ENCODE data around the gene SFMBT1.

DNA sequence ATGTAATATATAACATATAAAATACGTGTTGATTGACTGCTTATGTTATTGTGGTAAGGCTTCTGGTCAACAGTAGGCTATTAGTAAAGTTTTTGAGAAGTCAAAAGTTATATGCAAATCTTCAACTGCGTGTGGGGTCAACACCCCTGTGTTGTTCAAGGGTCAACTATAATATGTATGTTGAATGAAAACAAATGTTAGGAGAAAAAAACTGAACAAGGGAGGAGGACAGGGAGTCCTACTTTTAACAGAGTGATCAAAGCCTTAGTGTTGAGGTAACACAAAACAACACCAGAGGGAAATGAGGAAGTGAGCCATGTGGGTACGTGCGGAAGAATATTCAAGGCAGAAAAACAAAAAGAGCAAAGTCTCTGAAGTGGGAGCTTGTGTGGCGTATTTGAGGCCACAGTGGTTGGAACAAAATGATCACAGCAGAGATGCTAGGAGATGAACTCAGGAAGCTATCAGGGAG lies 62.5 kb downstream of the SFMBT1 start:
- TF ChIP-seq, protein P1, sequence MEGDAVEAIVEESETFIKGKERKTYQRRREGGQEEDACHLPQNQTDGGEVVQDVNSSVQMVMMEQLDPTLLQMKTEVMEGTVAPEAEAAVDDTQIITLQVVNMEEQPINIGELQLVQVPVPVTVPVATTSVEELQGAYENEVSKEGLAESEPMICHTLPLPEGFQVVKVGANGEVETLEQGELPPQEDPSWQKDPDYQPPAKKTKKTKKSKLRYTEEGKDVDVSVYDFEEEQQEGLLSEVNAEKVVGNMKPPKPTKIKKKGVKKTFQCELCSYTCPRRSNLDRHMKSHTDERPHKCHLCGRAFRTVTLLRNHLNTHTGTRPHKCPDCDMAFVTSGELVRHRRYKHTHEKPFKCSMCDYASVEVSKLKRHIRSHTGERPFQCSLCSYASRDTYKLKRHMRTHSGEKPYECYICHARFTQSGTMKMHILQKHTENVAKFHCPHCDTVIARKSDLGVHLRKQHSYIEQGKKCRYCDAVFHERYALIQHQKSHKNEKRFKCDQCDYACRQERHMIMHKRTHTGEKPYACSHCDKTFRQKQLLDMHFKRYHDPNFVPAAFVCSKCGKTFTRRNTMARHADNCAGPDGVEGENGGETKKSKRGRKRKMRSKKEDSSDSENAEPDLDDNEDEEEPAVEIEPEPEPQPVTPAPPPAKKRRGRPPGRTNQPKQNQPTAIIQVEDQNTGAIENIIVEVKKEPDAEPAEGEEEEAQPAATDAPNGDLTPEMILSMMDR (IDR thresholded peaks at IDR 0.05), result no peak
- no peak for TF ChIP-seq EP300 (IDR thresholded peaks at IDR 0.05)
